Natural killer cell (primary cell): ENCODE data around the gene TMEM186. TPM values are rescaled to one million over a fixed set of nuclear protein-coding genes. Genes with fewer than 3 reads are reported as not detected.

Experiments used
- ATAC-seq, 3 donors: fragments of 150-1000 bp in 2 of 3; fragments of 200-7000 bp in 1 of 3; cut with Tn5 transposase; 1 replicate in 1 of 3; 2 replicates in 2 of 3; pipeline ENCODE4 v1.10.0; 2021; ENCODE audit warnings: mild to moderate bottlenecking in 2 of 3, moderate library complexity in 2 of 3
- DNase-seq, 2 donors: peaks; one replicate each; pipeline versions ENCODE4 v3.0.0 to v3.0.0-alpha.2; 2013 to 2021; ENCODE audit warnings: mixed read lengths in 1 of 2
- H3K27ac ChIP-seq: one replicate; pipeline ENCODE4 v1.5.1; 2013; ENCODE audit warnings: mild to moderate bottlenecking, low read length
- H3K27me3 ChIP-seq: one replicate; pipeline ENCODE4 v1.6.1; 2013; ENCODE audit warnings: low read length; ENCODE audit not compliant: control insufficient read depth, insufficient read depth
- H3K36me3 ChIP-seq: one replicate; pipeline ENCODE4 v1.6.1; 2013; ENCODE audit warnings: low read length; ENCODE audit not compliant: control insufficient read depth, insufficient read depth
- H3K4me1 ChIP-seq: one replicate; pipeline ENCODE4 v1.6.1; 2013; ENCODE audit warnings: low read length; ENCODE audit not compliant: control insufficient read depth, insufficient read depth
- H3K4me3 ChIP-seq: one replicate; pipeline ENCODE4 v1.5.1; 2013; ENCODE audit warnings: low read length
- H3K9me3 ChIP-seq: one replicate; pipeline ENCODE4 v1.6.1; 2013; ENCODE audit warnings: low read length; ENCODE audit not compliant: control insufficient read depth, insufficient read depth
- H3K27ac Mint-ChIP-seq, 2 donors: one replicate each; pipeline ENCODE4 v1.8.0; 2022; ENCODE audit warnings: mild to moderate bottlenecking in 2 of 2, mixed read lengths in 2 of 2, moderate library complexity in 1 of 2
- H3K27me3 Mint-ChIP-seq, 2 donors: one replicate each; pipeline ENCODE4 v1.8.0; 2022; ENCODE audit warnings: low read depth in 2 of 2, mixed read lengths in 2 of 2
- H3K36me3 Mint-ChIP-seq: one replicate; pipeline ENCODE4 v1.8.0; 2022; ENCODE audit warnings: mixed read lengths
- H3K4me1 Mint-ChIP-seq, 2 donors: one replicate each; pipeline ENCODE4 v1.8.0; 2022; ENCODE audit warnings: mixed read lengths in 2 of 2
- H3K4me3 Mint-ChIP-seq: one replicate; pipeline ENCODE4 v1.8.0; 2022; ENCODE audit warnings: mild to moderate bottlenecking, moderate library complexity, mixed read lengths
- H3K9me3 Mint-ChIP-seq, 2 donors: one replicate each; pipeline ENCODE4 v1.8.0; 2022; ENCODE audit warnings: mixed read lengths in 2 of 2
- CTCF ChIP-seq: fragments of 200-600 bp; IDR thresholded peaks from one replicate; pipeline ENCODE4 v1.8.0; 2022; ENCODE audit warnings: antibody characterized with exemption
- WGBS: methylation state at CpG from one replicate; pipeline ENCODE4 v1.1.7; 2013; ENCODE audit warnings: missing lambda C conversion rate; ENCODE audit not compliant: insufficient coverage; 5-methylcytosine and 5-hydroxymethylcytosine counted together
- intact Hi-C: fragments of 100-400 bp; cut with micrococcal nuclease; formaldehyde crosslinking; loops from one replicate; pipeline ENCODE4 v1.14.2; 2022
- total RNA-seq, 4 donors: library from RNA; stranded (reverse); fragments of 120-200 nt in 1 of 4; gene quantifications; one replicate each; pipeline versions ENCODE4 v1.2.3 to v1.2.4, GENCODE V29; 2013 to 2022

TMEM186 gene
- total RNA-seq, 3 donors from 2014 or later (not counting 1 experiment from before 2014, with no cell fraction given): 3.0 to 5.2 (median 4.1) TPM

GRCh38 chr16:8763083-8763482 is 34.4 kb downstream of the TMEM186 start:
- no peak for TF ChIP-seq CTCF
- no peak for DNase-seq
- peaks cover 10% of the 10 kb centered on the region for H3K36me3 ChIP-seq

GRCh38 chr16:8762254-8762653 is 35.2 kb downstream of the TMEM186 start:
- no peaks in the 10 kb centered on the region for H3K36me3 Mint-ChIP-seq
- Histone ChIP-seq H3K9me3 (no peaks in the 10 kb centered on the region), H3K4me1 (no peaks in the 10 kb centered on the region), H3K27me3 (no peaks in the 10 kb centered on the region), H3K36me3 (peaks cover 11% of the 10 kb centered on the region), H3K27ac (no peak overlapping the region), H3K4me3 (no peak overlapping the region)
- TF ChIP-seq CTCF: no peak
- H3K27me3 Mint-ChIP-seq: no peaks in the 10 kb centered on the region
- no peak overlapping the region for H3K27ac Mint-ChIP-seq
- WGBS: 96% methylated on average over 4 of the region's 4 CpGs
- H3K4me1 Mint-ChIP-seq: no peaks in the 10 kb centered on the region
- H3K4me3 Mint-ChIP-seq: no peak overlapping the region
- no peaks in the 10 kb centered on the region for H3K9me3 Mint-ChIP-seq
- DNase-seq: no peak
- intact Hi-C loops: no loop called here
- ATAC-seq: no peak

More at GRCh38 chr16:8763083-8763482, 34.4 kb downstream of the TMEM186 start:
- no peaks in the 10 kb centered on the region for H3K27me3 ChIP-seq
- H3K4me3 ChIP-seq: no peak overlapping the region
- WGBS: 96% methylated on average over 3 of the region's 3 CpGs
- H3K9me3 ChIP-seq: no peaks in the 10 kb centered on the region
- H3K9me3 Mint-ChIP-seq: no peaks in the 10 kb centered on the region
- H3K27ac ChIP-seq: no peak overlapping the region
- H3K4me1 ChIP-seq: no peaks in the 10 kb centered on the region
- H3K4me3 Mint-ChIP-seq: no peak overlapping the region
- H3K27me3 Mint-ChIP-seq: no peaks in the 10 kb centered on the region
- no peaks in the 10 kb centered on the region for H3K36me3 Mint-ChIP-seq
- no peak overlapping the region for H3K27ac Mint-ChIP-seq
- no peaks in the 10 kb centered on the region for H3K4me1 Mint-ChIP-seq
- intact Hi-C loops: no loop called here
- no peak for ATAC-seq

GRCh38 chr16:8761078-8761477 is 36.4 kb downstream of the TMEM186 start:
- no peaks in the 10 kb centered on the region for H3K27me3 Mint-ChIP-seq
- 96% methylated on average over 6 of the region's 6 CpGs for WGBS

More at GRCh38 chr16:8761078-8761477, 36.4 kb downstream of the TMEM186 start:
- Histone ChIP-seq H3K4me1 (no peaks in the 10 kb centered on the region), H3K4me3 (no peak overlapping the region), H3K27ac (no peak overlapping the region), H3K27me3 (no peaks in the 10 kb centered on the region), H3K9me3 (no peaks in the 10 kb centered on the region), H3K36me3 (peaks cover 8% of the 10 kb centered on the region)
- no peak for DNase-seq
- intact Hi-C loops: no loop called here
- no peak for ATAC-seq
- no peak for TF ChIP-seq CTCF
- no peaks in the 10 kb centered on the region for H3K9me3 Mint-ChIP-seq
- H3K4me1 Mint-ChIP-seq: no peaks in the 10 kb centered on the region
- H3K36me3 Mint-ChIP-seq: no peaks in the 10 kb centered on the region
- no peak overlapping the region for H3K27ac Mint-ChIP-seq
- H3K4me3 Mint-ChIP-seq: no peak overlapping the region
